HG03432 (cell line): Measurements from ENCODE around the gene DMC1.
"Not testable (repeated sequence)": the region's sequence is repeated elsewhere in the genome, so short reads cannot be mapped to it uniquely, and the experiment has no call there.

Source experiments
- ATAC-seq: cut with Tn5 transposase; IDR thresholded peaks from one replicate; pipeline ENCODE4 v1.9.1; 2021; ENCODE audit warnings: mild to moderate bottlenecking, moderate library complexity; ENCODE audit not compliant: unreplicated experiment

DMC1 gene

DNA sequence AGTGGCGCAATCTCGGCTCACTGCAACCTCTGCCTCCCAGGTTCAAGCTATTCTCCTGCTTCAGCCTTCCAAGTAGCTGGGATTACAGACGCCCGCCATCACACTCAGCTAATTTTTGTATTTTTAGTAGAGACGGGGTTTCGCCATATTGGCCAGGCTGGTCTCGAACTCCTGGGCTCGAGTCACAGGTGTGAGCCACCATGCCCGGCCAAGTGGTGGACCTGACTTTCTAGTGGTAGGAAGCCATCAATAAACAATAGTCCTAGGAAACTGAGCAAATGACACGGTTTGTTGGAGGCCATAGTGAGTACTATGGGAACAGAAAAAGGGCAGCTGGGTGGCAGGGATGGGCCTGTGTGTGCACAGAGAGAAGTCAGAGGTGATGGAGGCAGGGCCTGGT lies 99.8 kb downstream of the DMC1 start:
- not testable (repeated sequence) for ATAC-seq

DNA sequence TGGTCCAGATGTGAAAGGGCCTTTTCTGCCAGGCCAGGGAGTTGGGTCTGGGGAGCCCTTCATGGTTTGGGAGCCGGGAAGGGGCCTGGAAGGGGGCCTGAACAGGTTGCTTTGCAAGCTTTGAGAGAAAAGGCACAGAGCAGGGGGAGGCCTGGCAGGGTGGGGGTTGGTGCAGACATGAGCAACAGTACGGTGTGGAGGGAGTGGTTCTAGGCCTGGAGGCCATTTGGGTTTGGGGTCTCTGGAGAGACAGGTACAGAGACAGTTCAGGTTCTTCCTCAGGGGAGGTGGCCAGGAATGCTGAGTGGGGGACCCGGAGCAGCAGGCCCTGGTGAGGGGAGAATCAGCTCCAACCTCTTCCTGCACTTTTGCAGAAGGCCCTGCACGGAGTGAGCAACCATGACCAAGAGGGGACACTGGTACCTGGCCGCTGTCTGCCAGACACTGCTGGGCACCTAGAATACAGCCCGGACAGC lies 100.6 kb downstream of the DMC1 start:
- no peak for ATAC-seq
